HL-60 (cell line): ENCODE measurements around the gene FUZ.

Source experiments
- DNase-seq, 2 experiments: peaks; one replicate each; pipeline ENCODE4 v3.0.0-alpha.2; 2010 to 2020; ENCODE audit warnings: low read depth in 1 of 2, low spot score in 1 of 2
- H3K27ac ChIP-seq: fragments of 250-450 bp; sonication (Bioruptor Pico); replicated peaks from 2 replicates; pipeline ENCODE4 v1.5.1; 2020; ENCODE audit warnings: mild to moderate bottlenecking, moderate library complexity
- H3K27me3 ChIP-seq: fragments of 250-450 bp; sonication (Bioruptor Pico); 2 replicates; pipeline ENCODE4 v1.5.1; 2021; ENCODE audit warnings: mild to moderate bottlenecking, moderate library complexity; ENCODE audit not compliant: insufficient read depth, poor library complexity, severe bottlenecking
- H3K4me3 ChIP-seq: replicated peaks from 2 replicates; pipeline ENCODE4 v1.5.1; 2011; ENCODE audit warnings: mild to moderate bottlenecking, control low read depth, low read length; ENCODE audit not compliant: insufficient read depth
- GABPA ChIP-seq: IDR thresholded peaks from 2 replicates; pipeline ENCODE4 v1.6.1; 2012; ENCODE audit warnings: low read depth
- POLR2AphosphoS5 ChIP-seq: IDR thresholded peaks from 2 replicates; pipeline ENCODE4 v1.6.1; 2012; ENCODE audit warnings: low read depth
- SPI1 ChIP-seq: IDR thresholded peaks from 2 replicates; pipeline ENCODE4 v1.6.1; 2012; ENCODE audit warnings: low read depth, mild to moderate bottlenecking, borderline replicate concordance
- TF ChIP-seq, protein P1 (sequence below): IDR thresholded peaks from one replicate; pipeline ENCODE4 v1.5.1; 2011; ENCODE audit warnings: low read length, control low read depth, inconsistent platforms; ENCODE audit not compliant: insufficient read depth
- TF ChIP-seq, protein P2 (sequence below): IDR thresholded peaks from 2 replicates; pipeline ENCODE4 v1.6.1; 2012; ENCODE audit warnings: low read depth; ENCODE audit not compliant: insufficient replicate concordance

FUZ gene

DNA sequence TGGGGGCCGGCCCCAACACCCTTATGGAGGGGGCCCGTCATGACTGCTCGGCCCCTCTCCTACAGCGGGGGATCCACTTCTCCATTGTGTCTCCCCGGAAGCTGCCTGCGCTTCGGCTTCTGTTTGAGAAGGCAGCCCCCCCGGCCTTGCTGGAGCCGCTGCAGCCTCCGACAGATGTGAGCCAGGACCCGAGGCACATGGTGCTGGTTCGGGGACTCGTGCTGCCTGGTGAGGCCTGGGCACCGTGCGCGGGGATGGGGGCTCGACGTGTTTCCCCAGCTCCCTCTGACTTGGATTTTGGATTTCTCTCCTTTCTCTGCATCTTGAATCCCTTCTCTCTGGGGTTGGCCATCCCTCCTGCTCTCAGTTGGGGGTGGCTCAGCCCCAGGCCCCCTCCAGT, 16.6 kb upstream of the FUZ start:
- TF ChIP-seq POLR2AphosphoS5 (no peak), GABPA (no peak), SPI1 (no peak)
- TF ChIP-seq, protein P1, sequence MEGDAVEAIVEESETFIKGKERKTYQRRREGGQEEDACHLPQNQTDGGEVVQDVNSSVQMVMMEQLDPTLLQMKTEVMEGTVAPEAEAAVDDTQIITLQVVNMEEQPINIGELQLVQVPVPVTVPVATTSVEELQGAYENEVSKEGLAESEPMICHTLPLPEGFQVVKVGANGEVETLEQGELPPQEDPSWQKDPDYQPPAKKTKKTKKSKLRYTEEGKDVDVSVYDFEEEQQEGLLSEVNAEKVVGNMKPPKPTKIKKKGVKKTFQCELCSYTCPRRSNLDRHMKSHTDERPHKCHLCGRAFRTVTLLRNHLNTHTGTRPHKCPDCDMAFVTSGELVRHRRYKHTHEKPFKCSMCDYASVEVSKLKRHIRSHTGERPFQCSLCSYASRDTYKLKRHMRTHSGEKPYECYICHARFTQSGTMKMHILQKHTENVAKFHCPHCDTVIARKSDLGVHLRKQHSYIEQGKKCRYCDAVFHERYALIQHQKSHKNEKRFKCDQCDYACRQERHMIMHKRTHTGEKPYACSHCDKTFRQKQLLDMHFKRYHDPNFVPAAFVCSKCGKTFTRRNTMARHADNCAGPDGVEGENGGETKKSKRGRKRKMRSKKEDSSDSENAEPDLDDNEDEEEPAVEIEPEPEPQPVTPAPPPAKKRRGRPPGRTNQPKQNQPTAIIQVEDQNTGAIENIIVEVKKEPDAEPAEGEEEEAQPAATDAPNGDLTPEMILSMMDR: no peak
- TF ChIP-seq, protein P2, sequence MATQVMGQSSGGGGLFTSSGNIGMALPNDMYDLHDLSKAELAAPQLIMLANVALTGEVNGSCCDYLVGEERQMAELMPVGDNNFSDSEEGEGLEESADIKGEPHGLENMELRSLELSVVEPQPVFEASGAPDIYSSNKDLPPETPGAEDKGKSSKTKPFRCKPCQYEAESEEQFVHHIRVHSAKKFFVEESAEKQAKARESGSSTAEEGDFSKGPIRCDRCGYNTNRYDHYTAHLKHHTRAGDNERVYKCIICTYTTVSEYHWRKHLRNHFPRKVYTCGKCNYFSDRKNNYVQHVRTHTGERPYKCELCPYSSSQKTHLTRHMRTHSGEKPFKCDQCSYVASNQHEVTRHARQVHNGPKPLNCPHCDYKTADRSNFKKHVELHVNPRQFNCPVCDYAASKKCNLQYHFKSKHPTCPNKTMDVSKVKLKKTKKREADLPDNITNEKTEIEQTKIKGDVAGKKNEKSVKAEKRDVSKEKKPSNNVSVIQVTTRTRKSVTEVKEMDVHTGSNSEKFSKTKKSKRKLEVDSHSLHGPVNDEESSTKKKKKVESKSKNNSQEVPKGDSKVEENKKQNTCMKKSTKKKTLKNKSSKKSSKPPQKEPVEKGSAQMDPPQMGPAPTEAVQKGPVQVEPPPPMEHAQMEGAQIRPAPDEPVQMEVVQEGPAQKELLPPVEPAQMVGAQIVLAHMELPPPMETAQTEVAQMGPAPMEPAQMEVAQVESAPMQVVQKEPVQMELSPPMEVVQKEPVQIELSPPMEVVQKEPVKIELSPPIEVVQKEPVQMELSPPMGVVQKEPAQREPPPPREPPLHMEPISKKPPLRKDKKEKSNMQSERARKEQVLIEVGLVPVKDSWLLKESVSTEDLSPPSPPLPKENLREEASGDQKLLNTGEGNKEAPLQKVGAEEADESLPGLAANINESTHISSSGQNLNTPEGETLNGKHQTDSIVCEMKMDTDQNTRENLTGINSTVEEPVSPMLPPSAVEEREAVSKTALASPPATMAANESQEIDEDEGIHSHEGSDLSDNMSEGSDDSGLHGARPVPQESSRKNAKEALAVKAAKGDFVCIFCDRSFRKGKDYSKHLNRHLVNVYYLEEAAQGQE: no peak
- DNase-seq: no peak
- Histone ChIP-seq H3K27me3 (no peaks in the 10 kb centered on the region), H3K27ac (no peak overlapping the region), H3K4me3 (no peak overlapping the region)

DNA sequence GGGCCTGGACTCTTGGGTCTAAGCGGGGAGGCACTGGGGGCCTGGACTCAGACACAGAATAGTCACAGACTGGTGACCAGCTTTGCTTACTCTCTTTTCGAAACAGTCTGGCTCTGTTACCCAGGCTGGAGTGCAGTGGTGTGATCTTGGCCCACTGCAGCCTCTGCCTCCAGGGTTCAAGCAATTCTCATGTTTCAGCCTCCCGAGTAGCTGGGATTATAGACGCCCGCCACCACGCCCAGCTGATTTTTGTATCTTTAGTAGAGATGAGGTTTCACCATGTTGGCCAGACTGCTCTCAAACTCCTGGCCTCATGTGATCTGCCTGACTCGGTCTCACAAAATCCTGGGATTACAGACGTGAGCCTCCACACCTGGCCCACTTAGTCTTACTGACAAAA, 16.1 kb upstream of the FUZ start:
- TF ChIP-seq GABPA: no peak
- TF ChIP-seq, protein P2: no peak
- TF ChIP-seq, protein P1: no peak
- no peak for TF ChIP-seq SPI1
- TF ChIP-seq POLR2AphosphoS5: no peak
- H3K4me3 ChIP-seq: no peak overlapping the region
- no peak overlapping the region for H3K27ac ChIP-seq
- no peaks in the 10 kb centered on the region for H3K27me3 ChIP-seq
- DNase-seq: no peak

DNA sequence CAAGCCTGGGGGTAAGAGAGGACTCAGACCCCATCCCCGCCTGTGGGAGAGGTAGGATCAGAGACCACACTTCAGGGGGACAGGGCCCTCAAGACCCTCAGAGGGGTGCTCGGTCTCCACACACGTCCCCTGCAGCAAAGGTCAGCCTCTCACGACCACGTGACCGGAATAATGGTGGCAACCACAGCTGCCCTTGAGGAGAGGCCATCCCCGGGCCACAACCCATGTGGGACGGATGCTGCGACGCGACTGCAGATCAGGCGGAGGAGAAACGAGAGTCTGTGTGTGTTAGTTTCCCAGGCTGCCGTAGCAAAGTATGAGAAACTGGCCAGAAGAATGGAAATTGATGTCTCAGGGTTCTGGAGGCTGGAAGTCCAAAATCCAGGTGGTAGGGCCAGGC, 13.9 kb upstream of the FUZ start:
- TF ChIP-seq SPI1: no peak
- TF ChIP-seq, protein P2: no peak
- TF ChIP-seq POLR2AphosphoS5: no peak
- TF ChIP-seq, protein P1: no peak
- TF ChIP-seq GABPA: no peak
- H3K27ac ChIP-seq: no peak overlapping the region
- no peak overlapping the region for H3K4me3 ChIP-seq
- no peak for DNase-seq
- H3K27me3 ChIP-seq: no peaks in the 10 kb centered on the region
